Stimulated activated CD4-positive, alpha-beta T cell treated with anti-CD3 and anti-CD28 coated beads, TNF-alpha, amount 100 ng/mL, for 4 hours (primary cell): ENCODE measurements around the gene HIVEP1.

ENCODE experiments used
- DNase-seq, 3 experiments: peaks; one replicate each; pipeline ENCODE4 v3.0.0-alpha.2; 2020; ENCODE audit warnings: low read depth in 3 of 3

HIVEP1 gene

DNA sequence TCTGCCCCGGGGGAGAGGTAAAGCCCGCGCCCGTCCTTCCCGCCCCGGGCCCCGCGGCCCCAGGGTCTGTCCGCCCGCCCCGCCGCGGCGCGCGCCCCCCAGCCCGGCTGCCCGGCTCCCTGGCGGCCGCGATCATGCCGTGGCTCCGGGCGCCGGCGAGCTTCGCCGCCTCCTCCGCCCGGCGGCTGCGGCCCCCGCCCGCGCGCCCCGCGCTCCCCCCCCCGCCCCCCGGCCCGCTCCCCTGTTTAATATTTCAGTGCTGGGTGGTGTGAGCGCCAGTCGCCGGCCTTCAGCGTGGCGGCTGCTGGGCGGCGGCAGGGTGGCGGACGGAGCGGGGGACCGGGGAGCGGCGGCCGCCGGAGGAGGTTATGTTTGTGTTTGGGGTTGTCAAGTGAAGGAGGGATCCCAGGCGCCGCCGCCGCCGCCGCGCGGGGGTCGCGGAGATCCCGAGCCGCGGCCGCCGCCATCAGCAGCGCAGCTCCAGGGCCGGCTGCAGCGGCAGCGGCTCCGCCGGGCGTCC, at the start of gene HIVEP1:
Gene HIVEP1, plus strand, starts transcription at position 275 of the 520 bp plus-strand sequence. CDS start 3,317 bp downstream, outside the sequence.
- no peak for DNase-seq

DNA sequence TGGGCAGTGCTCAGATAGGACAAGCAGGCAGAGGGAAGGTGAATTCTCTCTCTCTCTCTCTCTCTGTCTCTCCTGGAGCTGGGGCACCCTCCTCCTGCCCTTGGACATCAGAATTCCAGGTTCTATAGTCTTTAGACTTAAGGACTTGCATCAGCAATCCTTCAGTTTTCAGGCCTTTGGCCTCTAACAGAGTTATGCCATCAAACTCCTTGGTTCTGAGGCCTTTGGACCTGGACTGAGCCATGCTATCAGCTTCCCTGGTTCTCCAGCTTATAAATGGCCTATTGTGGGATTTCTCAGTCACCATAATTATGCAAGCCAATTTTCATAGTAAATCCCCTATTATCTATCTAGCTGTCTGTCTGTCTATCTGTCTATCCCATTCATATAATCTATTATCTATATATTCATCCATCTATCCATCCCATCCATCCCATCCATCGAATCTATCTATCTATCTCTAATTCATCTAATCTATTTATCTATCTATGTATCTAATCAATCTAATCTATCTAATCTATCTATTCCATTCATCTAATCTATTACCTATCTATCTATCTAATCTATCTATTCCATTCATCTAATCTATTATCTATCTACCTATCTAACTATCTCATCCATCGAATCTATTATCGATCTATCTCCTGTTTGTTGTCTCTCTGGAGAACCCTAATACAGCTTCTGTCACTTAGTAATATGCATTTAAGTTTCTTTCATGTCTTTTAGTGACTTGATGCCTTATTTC, 48.2 kb upstream of the HIVEP1 start:
- no peak for DNase-seq

DNA sequence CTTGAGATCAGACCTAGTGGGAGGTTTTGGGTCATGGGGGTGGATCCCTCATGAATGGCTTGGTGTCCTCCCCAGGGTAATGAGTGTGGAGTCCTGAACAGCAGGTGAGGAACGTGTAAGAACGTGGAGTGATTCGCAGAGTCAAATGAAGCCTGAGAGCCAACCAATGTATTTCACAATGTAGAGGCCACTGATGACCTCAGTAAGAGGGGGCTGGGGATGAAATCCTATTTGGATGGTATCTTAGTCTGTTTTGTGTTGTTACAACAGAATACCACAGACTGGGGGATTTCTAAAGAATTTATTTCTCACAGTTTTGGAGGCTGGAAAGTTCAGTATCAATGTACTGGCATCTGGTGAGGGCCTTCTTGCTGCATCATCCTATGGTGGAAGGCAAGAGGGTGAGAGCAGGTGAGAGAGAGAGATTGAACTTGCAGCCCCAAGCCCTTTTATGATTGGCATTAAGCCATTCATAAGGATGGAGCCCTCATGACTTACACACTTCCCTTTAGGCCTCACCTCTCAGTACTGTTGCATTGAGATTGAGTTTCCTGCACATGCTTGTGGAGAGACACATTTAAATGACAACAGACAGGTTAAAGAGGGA, 47.3 kb upstream of the HIVEP1 start:
- no peak for DNase-seq

DNA sequence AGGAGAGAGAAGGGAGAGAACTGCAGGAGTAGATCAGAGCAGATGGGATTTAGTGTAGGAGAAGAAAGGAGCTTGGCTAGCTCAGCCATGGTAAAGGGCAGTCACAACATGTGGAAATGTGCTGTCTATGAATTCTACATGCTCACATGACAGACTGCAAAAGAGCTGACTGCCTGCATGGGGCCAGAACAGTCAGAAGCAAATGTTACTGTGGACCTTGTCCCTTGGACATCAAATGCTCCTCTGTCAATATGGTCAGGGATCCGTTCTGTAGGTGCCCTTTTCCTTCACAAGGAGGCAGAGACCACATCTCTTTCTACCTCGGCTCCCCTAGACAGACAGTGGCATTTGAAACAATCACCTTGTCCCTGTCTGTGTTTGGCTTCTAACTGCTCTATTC, 46.6 kb upstream of the HIVEP1 start:
- DNase-seq = no peak

DNA sequence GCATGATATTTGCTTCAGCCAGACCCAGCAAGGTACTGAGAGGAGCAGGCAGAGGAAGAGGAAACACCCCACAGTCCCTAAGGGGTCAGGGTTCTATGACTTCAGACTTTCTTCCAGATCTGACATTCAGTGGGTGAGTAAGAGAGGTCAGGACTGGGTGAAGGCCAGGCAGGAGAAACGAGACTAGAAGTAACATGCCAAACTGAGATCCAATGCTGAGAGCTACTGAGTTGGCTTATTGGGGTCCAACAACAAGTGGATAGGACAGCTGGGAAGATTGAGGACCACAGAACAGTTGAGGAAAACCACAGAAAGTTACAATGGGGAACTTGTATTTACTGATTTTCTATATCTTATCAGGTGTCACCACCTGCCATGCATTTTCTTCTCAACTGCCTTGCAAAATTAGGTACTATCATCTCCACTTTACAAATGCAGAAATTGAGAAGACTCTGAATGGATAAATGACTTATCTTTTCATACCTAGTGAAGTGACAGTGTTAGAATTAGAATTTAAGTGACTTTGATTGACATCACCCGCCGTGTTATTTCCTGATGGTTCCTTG, 43.8 kb upstream of the HIVEP1 start:
- no peak for DNase-seq

DNA sequence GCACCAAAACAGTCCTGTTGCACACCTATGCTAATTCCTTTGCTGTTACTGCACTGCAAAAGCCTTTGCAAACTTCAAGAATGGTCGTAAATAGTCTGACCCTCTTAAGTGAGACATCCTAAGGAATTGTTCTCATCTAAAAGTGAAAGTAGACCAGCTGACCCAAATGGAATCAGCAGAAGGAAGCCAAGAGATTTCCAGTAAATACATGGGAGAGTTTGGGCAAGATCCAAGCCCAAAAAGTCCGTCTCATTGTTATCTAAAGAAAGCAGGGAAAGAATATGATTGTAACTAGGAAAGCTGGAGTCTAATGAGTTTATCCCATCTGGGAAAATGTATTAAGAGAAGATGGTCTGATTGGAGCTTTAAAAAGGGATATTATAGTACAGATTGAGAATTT, 43.0 kb upstream of the HIVEP1 start:
- DNase-seq = no peak

DNA sequence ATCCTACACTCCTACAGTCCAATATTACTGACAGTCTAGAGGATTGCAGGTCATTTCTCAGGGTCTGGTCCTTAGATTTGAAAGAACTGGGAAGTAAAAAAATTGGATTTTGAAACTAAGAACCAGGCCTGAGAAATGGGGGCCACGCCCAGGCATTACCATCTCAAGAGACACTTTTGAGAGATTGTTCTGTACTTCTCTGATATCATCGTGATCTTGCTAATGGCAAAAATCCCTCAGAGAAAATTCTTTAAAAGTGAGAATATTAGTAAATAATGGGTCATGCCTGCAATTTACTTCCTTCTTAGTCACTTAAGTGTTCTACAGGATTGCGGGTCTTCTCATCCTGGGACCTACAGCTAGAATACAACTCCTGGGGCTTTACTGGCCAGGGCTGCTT, 42.0 kb upstream of the HIVEP1 start:
- no peak for DNase-seq

DNA sequence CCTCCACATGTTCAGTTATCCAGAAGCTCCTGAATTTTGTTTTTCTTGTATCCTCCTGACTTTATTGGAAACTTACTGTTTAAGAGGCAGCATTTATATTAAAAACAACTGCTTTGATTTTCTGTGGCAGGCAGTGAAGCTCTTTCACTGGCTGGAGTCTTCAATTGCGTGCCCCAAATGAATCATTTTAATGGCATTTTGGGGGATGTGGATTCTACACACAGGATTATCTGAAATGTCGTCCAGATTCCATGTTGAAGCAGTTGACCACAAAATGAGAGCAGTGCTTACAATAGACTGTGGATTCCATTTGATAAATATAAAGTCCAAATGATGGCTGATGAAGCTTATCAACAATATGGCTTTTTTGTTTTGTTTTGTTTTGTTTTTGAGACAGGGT, 41.0 kb upstream of the HIVEP1 start:
- DNase-seq = no peak

DNA sequence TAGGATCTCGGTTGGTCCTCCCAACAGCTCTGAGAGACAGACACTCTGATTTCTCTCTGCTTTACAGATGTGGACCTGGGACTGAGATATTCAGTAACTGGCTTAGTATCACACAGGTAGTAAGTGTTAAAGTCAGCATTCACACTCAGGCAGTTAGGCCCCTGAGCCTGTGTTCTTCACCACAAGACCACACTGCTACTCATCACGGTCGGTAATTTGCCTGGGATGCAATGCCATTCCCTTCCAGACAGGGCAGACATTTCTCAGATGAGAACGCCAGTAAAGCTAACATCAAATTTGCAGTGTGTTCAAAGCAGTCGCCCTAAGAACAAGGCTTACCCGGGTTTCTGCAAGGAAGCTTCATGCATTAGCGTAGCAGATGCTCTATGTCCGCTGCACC, 39.8 kb upstream of the HIVEP1 start:
- no peak for DNase-seq

DNA sequence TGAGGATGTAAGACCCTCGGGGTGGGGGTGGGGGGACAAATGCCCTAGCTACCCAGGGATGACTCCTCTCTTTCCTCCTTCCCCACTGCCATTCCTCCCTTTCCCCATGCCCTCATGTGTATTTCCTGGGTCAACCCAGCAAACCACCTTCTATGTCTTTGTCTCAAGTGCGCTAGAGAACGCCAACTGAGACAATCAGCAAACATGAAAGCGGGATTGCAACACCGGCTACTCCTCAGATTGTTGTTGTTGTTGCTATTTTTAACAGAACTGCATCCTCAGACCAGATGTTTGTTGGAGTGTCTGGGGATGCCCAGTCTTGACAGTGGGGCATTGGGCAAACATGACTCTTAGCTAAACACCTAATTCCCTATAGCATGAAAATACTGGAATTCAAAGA, 39.3 kb upstream of the HIVEP1 start:
- DNase-seq = no peak

DNA sequence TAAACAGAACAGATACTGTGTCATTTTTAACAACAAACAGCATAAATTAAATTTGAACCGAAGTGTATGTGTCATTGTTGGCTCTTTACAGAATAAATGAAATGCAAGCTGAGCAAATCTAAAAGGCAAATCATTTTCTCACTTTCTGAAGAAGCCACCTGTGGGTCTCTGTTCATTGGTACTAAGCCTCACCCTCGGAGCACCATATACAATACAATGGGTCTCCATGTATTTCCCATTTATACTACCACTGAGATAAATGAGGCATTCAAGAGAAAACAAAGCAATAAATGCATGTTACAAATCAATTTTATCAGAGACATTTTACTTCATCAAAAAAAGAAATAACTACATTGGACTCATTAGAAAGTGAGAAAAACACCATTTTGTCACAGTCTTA, 38.9 kb upstream of the HIVEP1 start:
- DNase-seq = no peak

DNA sequence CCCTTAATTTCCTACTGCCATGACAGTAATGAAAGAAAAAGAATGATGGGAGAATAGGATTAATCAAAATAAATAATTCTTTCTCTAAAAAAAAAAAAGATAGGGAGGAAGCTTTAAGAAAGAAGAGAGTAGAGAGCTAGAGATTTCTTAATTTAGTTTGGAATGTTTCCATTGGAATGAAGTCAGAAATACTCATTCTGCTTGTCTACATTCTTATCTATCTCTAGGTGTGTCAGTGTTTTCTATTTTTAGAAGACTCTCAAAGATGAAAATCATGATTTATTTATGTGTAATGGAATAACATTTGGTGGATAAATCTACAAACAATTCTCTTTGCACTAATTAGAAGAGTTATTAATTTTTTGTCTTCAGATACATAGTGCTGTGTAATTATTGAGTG, 38.0 kb upstream of the HIVEP1 start:
- no peak for DNase-seq

DNA sequence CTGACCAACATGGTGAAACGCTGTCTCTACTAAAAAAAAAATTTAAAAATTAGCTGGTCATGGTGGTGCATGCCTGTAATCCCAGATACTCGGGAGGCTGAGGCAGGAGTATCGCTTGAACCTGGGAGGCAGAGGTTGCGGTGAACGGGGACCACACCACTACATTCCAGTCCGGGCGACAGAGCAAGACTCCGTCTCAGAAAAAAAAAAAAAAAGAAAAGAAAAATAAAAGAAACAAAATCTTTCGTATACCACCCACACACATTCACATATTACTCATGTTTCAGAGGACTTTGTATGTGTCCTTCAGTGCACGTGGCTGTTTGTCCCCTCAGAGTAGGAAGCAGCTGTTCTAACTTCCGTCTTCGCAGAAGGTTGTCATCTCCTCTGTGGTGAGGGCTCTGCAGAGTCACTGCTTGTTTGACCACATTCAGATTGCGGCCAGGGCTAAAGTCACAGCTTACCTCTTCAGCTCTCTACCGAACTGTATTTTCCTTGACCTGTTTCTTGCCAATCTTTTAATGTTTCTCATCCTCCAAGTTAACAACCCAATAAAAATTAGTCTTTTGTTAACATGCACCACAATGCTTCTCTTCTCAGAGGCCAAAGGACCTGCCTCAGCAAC, 36.6 kb upstream of the HIVEP1 start:
- DNase-seq = no peak

DNA sequence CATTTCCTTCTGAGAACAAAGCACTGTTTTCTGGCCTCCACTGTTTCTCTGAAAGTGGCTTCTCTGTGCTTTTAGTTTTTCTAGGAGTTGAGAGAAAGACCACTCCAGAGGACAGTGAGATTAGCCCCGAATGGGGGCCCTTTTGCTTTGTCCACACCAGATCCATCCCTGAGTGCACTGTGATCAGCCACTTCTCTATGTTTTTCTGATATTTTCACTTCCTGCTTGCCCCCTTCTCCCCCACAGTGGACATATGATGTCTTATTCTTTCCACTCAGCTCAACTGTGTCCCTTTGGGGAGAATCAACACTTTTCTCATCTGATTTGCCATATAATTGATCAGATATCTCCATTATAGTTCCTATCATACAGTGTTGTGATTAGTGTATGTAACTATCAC, 35.6 kb upstream of the HIVEP1 start:
- DNase-seq = no peak

DNA sequence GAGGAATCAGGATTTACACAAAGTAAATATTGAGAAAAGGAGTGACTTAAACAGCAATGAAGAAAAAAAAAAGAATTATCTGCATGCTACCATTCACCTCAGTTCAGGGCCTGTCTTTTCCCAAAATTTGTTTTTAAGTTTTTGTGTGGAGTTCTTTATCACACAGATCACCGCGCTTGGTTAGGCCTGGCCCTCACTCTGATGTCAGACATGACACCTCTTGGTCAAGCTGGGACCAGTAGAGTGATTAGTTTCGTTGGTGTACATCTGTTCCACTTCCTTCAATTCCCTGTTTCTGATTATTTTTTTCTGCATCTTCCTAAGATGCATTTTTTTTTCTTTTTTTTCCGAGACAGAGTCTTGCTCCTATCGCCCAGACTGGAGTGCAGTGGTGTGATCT, 34.9 kb upstream of the HIVEP1 start:
- DNase-seq = no peak

DNA sequence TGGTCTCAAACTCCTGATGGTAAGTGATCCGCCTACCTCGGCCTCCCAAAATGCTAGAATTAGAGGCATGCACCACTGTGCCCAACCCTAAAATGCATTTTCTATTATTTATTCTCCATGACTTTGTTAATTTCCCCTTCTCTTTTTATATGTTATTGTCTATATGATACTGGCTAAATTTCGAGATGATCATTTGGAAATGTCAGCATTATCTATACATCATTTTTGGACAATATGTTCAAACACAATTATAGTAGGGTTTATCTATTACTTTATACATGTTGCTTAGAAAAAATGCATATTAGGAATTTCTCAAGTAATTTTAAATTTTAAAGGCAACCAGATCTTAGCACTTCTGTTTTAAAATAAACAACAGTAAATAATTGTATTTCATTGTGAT, 34.4 kb upstream of the HIVEP1 start:
- DNase-seq = no peak

DNA sequence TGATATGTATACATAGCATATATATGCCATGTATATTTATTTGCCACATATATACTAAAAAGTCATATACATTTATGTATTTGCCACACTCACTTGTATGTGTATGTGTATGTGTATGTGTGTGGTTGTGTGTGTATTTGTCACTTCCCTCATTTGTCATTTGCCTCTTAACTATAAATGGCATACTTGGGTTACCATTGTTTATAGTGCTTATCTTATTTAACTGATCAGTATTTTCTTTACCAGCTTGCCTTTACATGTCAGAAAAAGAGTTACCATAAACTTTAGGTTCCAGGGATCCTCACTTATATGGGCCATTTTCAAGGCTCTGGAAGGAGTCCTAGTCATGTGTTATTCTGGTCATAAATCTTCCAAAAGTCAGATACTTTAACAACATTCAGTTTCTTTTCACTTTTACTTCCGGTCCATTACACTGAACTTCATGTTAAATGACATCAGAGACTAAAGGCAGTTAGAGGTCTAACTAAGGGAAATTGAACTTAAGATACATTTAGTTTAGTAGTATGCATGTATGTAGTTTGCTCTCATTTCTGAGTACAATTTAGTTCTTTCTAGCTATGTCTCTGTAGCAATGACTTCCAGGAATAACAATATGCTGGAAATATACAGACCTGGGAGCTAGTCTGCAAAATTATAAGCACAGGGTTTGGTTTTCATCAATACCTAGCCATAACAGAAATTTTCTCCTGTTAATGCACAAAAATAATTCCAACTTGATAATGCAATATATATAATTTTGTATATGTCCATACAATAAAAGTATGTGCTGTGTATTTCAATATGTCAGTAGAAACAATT, 33.7 kb upstream of the HIVEP1 start:
- DNase-seq = no peak

DNA sequence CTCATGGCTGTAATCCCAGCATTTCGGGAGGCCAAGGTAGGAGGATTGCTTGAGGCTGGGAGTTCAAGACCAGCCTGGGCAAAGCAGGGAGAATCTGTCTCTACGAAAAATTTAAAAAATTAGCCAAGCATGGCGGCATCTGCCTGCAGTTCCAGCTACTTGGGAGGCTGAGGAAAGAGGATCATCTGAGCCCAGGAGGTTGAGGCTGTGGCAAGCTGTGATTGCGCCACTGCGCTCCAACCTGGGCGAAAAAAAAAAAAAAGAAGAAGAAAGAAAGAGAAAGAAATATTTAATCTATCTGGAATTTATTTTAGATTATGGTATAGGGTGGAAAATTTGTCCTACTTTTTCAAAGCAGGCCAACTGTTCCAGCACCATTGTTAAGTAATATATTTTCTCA, 32.2 kb upstream of the HIVEP1 start:
- DNase-seq = no peak

DNA sequence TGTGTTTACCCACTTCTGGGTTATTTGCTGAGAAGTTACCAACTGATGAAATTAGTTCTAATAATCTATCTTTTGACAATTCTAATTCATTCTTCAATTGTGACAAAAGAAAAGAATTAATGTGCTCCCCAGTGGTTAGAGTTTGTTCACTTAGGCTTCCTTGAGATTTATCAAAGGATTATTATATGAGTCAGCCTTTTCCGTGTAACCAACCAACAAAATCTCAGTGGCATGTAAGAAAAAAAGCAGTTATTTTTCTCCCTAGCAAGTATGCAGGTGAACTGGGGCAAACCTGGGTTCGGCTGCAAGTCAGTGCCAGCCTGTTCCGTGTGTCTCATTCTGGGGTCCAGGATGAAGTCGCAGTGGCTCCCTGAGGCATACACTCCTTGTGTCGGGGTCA, 28.8 kb upstream of the HIVEP1 start:
- DNase-seq = no peak

DNA sequence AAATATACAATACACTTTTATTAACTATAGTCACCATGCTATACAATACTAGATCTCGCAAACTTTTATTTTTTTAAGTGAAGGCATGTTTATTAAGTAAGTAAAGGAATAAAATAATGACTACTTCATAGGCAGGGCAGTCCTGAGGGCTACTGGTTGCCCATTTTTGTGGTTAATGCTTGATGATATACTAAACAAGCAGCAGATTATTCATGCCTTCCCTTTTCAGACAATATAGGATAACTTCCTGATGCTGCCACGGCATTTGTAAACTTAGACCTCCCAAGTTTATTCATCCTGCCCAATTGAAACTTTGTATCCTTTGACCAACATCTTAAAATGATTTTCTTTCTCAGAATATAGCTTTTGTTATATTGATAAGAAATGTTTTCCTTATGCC, 24.7 kb upstream of the HIVEP1 start:
- DNase-seq = no peak

DNA sequence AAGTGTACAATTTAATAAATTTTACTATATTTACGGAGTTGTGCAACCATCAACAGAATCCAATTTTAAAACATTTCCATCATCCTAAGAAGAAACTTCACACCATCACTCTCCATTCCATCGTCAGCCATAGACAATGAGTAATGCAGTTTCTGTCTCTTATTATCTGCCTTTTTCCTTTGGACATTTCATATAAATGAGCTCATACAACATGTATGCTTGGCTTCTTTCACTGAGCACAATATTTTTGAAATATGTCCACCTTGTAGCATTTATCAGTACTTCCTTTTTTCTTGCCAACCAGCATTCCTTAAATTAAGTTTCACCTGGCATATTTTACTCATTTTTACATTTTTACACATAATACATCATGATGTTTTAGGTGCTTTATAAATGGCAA, 22.7 kb upstream of the HIVEP1 start:
- DNase-seq = no peak

DNA sequence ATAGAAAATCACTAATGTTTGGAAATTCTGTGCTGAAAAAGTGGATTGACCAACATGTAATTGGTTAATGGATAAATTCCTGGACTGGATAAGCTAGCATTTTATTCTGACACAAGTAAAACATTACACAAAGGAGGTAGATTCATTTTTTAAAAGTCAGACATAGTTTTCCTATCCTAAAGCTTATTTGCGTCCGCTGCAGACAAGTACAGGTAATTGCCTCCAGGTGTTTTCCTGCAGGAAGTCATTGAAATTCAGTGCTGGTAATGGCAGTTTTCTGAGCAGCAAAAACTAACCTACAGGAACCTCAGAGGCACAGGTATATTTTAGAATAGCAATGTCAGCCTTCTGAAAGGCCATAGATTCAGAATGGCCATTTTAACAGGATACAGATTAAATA, 20.0 kb upstream of the HIVEP1 start:
- DNase-seq = no peak
